ENCODE data around the gene HBB.

The HBB gene

GRCh38 chr11:5239046-5239445, 12.2 kb upstream of the HBB start:
- TF ChIP-seq, protein P1, sequence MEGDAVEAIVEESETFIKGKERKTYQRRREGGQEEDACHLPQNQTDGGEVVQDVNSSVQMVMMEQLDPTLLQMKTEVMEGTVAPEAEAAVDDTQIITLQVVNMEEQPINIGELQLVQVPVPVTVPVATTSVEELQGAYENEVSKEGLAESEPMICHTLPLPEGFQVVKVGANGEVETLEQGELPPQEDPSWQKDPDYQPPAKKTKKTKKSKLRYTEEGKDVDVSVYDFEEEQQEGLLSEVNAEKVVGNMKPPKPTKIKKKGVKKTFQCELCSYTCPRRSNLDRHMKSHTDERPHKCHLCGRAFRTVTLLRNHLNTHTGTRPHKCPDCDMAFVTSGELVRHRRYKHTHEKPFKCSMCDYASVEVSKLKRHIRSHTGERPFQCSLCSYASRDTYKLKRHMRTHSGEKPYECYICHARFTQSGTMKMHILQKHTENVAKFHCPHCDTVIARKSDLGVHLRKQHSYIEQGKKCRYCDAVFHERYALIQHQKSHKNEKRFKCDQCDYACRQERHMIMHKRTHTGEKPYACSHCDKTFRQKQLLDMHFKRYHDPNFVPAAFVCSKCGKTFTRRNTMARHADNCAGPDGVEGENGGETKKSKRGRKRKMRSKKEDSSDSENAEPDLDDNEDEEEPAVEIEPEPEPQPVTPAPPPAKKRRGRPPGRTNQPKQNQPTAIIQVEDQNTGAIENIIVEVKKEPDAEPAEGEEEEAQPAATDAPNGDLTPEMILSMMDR (IDR thresholded peaks at IDR 0.05; ENCODE audit: borderline replicate concordance, insufficient read depth, low read depth, low read length): no peak
- no peak overlapping the region for H3K4me3 ChIP-seq (ENCODE audit: low read depth, low read length)

DNA sequence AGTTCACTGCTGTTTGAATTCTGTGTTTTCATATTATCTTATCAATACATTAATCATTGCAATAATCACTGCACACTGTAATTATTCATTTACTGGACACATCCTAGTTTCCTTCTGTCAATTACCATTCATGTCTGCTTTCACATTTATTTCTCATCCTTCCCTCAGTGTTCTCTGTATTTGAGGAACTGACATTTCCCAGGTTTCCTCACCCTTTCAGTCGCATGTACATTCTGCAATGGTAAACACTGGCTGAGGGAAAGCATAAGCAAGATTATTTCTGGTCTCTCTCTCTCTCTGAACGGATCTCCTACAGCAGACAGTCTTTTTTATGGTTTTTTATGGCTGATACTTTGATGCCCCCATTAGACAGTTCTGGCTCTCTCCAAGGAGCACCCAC, 11.6 kb upstream of the HBB start:
- H3K4me3 ChIP-seq (ENCODE audit: low read depth, low read length): no peak overlapping the region
- TF ChIP-seq, protein P1 (IDR thresholded peaks at IDR 0.05; ENCODE audit: borderline replicate concordance, insufficient read depth, low read depth, low read length): no peak

- H3K4me3 ChIP-seq (ENCODE audit: low read depth, low read length): no peak overlapping the region
- TF ChIP-seq, protein P1 (IDR thresholded peaks at IDR 0.05; ENCODE audit: borderline replicate concordance, insufficient read depth, low read depth, low read length): no peak
These were observed 10.5 kb upstream of the HBB start for GRCh38 chr11:5237420-5237819.

- TF ChIP-seq, protein P1 (IDR thresholded peaks at IDR 0.05; ENCODE audit: borderline replicate concordance, insufficient read depth, low read depth, low read length): no peak
- no peak overlapping the region for H3K4me3 ChIP-seq (ENCODE audit: low read depth, low read length)
These were observed 8.7 kb upstream of the HBB start for GRCh38 chr11:5235364-5236095.

GRCh38 chr11:5234381-5234834, 7.5 kb upstream of the HBB start, which contains the start of gene HBD:
Gene HBD (minus strand): TSS chr11:5234483. CDS start chr11:5234433, 50 bp downstream.
- H3K4me3 ChIP-seq (ENCODE audit: low read depth, low read length): no peak within 1 kb of the TSS
- TF ChIP-seq, protein P1 (IDR thresholded peaks at IDR 0.05; ENCODE audit: borderline replicate concordance, insufficient read depth, low read depth, low read length): no peak

- TF ChIP-seq, protein P1 (IDR thresholded peaks at IDR 0.05; ENCODE audit: borderline replicate concordance, insufficient read depth, low read depth, low read length): no peak
- no peak overlapping the region for H3K4me3 ChIP-seq (ENCODE audit: low read depth, low read length)
These were observed 6.4 kb upstream of the HBB start for GRCh38 chr11:5233307-5233706.

GRCh38 chr11:5232821-5233220, 6.0 kb upstream of the HBB start:
- H3K4me3 ChIP-seq (ENCODE audit: low read depth, low read length): no peak overlapping the region
- TF ChIP-seq, protein P1 (IDR thresholded peaks at IDR 0.05; ENCODE audit: borderline replicate concordance, insufficient read depth, low read depth, low read length): no peak

Data from GM12875 (cell line).